Neural cell (in vitro differentiated cells): ENCODE measurements around the gene GP5. TPM values are rescaled to one million over a fixed set of nuclear protein-coding genes. Genes with fewer than 3 reads are reported as not detected.

ENCODE experiments used
- H2AFZ ChIP-seq: fragments of 200-600, 300-800 bp; sonication (generic), shearing (Covaris generic); 2 replicates; pipeline ENCODE4 v1.6.0; 2014; ENCODE audit warnings: low read depth, mild to moderate bottlenecking, antibody characterized with exemption, low read length, moderate library complexity
- H3F3A ChIP-seq: fragments of 200-600 bp; shearing (Covaris generic); 2 replicates; pipeline ENCODE4 v1.6.1; 2016; ENCODE audit warnings: mild to moderate bottlenecking, moderate library complexity, mixed read lengths, antibody characterized with exemption, low read length; ENCODE audit not compliant: insufficient read depth, poor library complexity, severe bottlenecking
- H3K27ac ChIP-seq: fragments of 200-600, 300-800 bp; sonication (generic), shearing (Covaris generic); 2 replicates; pipeline ENCODE4 v1.5.1; 2014; ENCODE audit warnings: mild to moderate bottlenecking, low read length, moderate library complexity
- H3K27me3 ChIP-seq: fragments of 300-800, 200-600 bp; sonication (generic), shearing (Covaris generic); 2 replicates; pipeline ENCODE4 v1.6.0; 2014; ENCODE audit warnings: mild to moderate bottlenecking, low read depth, low read length, moderate library complexity; ENCODE audit not compliant: insufficient read depth
- H3K36me3 ChIP-seq: fragments of 300-800, 200-600 bp; sonication (generic), shearing (Covaris generic); 2 replicates; pipeline ENCODE4 v1.5.1; 2014; ENCODE audit warnings: mild to moderate bottlenecking, antibody characterized with exemption, low read length, moderate library complexity; ENCODE audit not compliant: insufficient read depth
- H3K4me2 ChIP-seq: fragments of 300-800, 200-600 bp; sonication (generic), shearing (Covaris generic); 2 replicates; pipeline ENCODE4 v1.6.0; 2014; ENCODE audit warnings: mild to moderate bottlenecking, low read length
- H3K4me3 ChIP-seq: fragments of 300-800, 200-600 bp; sonication (generic), shearing (Covaris generic); 2 replicates; pipeline ENCODE4 v1.5.1; 2014; ENCODE audit warnings: mild to moderate bottlenecking, low read length, moderate library complexity
- H3K79me2 ChIP-seq: fragments of 200-600 bp; shearing (Covaris generic); replicated peaks from 2 replicates; pipeline ENCODE4 v1.6.0; 2014; ENCODE audit warnings: mild to moderate bottlenecking, low read length, moderate library complexity; ENCODE audit not compliant: insufficient read depth
- H3K9ac ChIP-seq: fragments of 300-800, 200-600 bp; sonication (generic), shearing (Covaris generic); 2 replicates; pipeline ENCODE4 v1.6.1; 2016; ENCODE audit warnings: mild to moderate bottlenecking, low read length, mixed read lengths
- H3K9me2 ChIP-seq: fragments of 200-600 bp; shearing (Covaris generic); 2 replicates; pipeline ENCODE4 v1.6.1; 2016; ENCODE audit warnings: mild to moderate bottlenecking, low read length, mixed read lengths; ENCODE audit not compliant: insufficient read depth
- H3K9me3 ChIP-seq: fragments of 200-600, 300-800 bp; sonication (generic), shearing (Covaris generic); 2 replicates; pipeline ENCODE4 v1.6.1; 2016; ENCODE audit warnings: mild to moderate bottlenecking, mixed run types, low read length, moderate library complexity, mixed read lengths
- H4K20me1 ChIP-seq: fragments of 200-600 bp; shearing (Covaris generic); 2 replicates; pipeline ENCODE4 v1.6.1; 2016; ENCODE audit warnings: mild to moderate bottlenecking, mixed run types; ENCODE audit not compliant: insufficient read depth
- EP300 ChIP-seq: fragments of 450-650 bp; conservative IDR thresholded peaks from 2 replicates; pipeline ENCODE4 v1.6.1; 2014; ENCODE audit warnings: antibody characterized with exemption, mild to moderate bottlenecking, moderate library complexity; ENCODE audit not compliant: poor library complexity, severe bottlenecking
- EZH2 ChIP-seq: fragments of 200-600, 300-800 bp; shearing (Covaris generic), sonication (generic); IDR thresholded peaks from 2 replicates; pipeline ENCODE4 v1.6.1; 2014; ENCODE audit warnings: antibody characterized with exemption, low read length, borderline replicate concordance, mild to moderate bottlenecking; ENCODE audit not compliant: insufficient read depth, poor library complexity, severe bottlenecking
- MXI1 ChIP-seq: fragments of 450-650 bp; conservative IDR thresholded peaks from 2 replicates; pipeline ENCODE4 v1.6.1; 2014; ENCODE audit warnings: antibody characterized with exemption, mild to moderate bottlenecking; ENCODE audit not compliant: poor library complexity, severe bottlenecking
- POLR2AphosphoS5 ChIP-seq: IDR thresholded peaks from 2 replicates; pipeline ENCODE4 v1.6.1; 2012
- RAD21 ChIP-seq: fragments of 450-650 bp; conservative IDR thresholded peaks from 2 replicates; pipeline ENCODE4 v1.6.1; 2014; ENCODE audit warnings: antibody characterized with exemption, mild to moderate bottlenecking, moderate library complexity
- SMC3 ChIP-seq: fragments of 450-650 bp; conservative IDR thresholded peaks from 2 replicates; pipeline ENCODE4 v1.6.1; 2014; ENCODE audit warnings: antibody characterized with exemption, mild to moderate bottlenecking, moderate library complexity; ENCODE audit not compliant: poor library complexity
- TAF1 ChIP-seq: IDR thresholded peaks from 2 replicates; pipeline ENCODE4 v1.6.1; 2012; ENCODE audit warnings: low read depth
- polyA plus RNA-seq: library from polyadenylated mRNA; depleted of rRNA; stranded (reverse); fragments of >200 nt; gene quantifications from 2 replicates; pipeline ENCODE4 v1.2.3, GENCODE V29; 2014
- TF ChIP-seq, protein P1 (sequence below): IDR thresholded peaks from 2 replicates; pipeline ENCODE4 v1.6.1; 2012; ENCODE audit warnings: borderline replicate concordance
- TF ChIP-seq, protein P2 (sequence below): fragments of 450-650 bp; IDR thresholded peaks from 2 replicates; pipeline ENCODE4 v1.5.1; 2014; ENCODE audit warnings: antibody characterized with exemption, mild to moderate bottlenecking, moderate library complexity; ENCODE audit not compliant: poor library complexity, severe bottlenecking

Gene GP5
- polyA plus RNA-seq, 1 donor from 2014 or later, result 0.14 TPM

DNA sequence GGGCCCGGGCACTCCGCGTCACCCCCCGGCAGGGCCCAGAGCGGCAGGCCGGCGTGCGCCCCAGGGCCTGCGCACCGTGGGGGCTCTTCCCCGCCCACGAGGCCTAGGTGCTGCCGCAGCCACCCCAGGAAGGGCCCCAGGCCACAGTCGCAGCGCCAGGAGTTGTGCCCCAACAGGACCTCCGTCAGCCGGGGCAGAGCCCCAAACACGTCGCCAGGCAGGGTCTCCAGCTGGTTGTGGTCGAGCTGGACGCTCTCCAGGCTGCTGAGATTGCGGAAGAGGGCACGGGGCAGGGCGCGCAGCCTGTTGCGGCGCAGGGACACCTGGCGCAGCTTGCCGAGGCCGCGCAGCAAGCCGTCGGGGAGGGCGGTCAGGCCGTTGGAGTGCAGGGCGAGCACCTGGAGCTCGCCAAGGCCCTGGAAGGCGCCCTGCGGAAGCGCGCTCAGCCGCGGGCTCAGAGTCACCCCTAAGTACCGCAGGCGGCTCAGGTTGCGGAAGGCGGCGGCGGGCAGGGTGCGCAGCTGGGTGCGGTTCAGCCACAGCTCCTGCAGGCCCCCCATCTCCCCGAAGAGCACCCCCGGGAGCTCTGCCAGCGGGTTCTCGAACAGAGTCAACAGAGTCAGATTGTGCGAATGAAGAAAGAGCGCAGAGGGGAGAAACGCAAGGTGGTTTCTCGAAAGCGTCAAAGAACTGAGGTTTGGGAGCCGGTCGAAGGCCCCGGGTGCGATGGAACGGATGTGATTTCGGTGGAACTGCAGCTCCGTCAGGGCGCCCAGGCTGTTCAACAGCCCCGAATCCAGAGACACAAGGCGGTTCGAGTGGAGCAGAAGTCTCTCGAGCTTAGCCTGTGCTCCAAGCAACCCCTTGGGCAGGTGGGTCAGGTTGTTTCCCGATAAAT is 2.0 kb downstream of the GP5 start:
- no peaks in the 10 kb centered on the region for H3K36me3 ChIP-seq
- no peaks in the 10 kb centered on the region for H3K9me2 ChIP-seq
- no peak overlapping the region for H3K27ac ChIP-seq
- H3K4me3 ChIP-seq, result peak overlapping the region; percentile 51
- H3K4me2 ChIP-seq, result no peak overlapping the region
- no peaks in the 10 kb centered on the region for H3F3A ChIP-seq
- peaks cover 36% of the 10 kb centered on the region for H3K27me3 ChIP-seq
- no peaks in the 10 kb centered on the region for H3K79me2 ChIP-seq
- no peaks in the 10 kb centered on the region for H3K9me3 ChIP-seq
- TF ChIP-seq EP300 (no peak), TAF1 (no peak), MXI1 (no peak), EZH2 (no peak), RAD21 (no peak), POLR2AphosphoS5 (no peak), SMC3 (no peak)
- TF ChIP-seq, protein P1, sequence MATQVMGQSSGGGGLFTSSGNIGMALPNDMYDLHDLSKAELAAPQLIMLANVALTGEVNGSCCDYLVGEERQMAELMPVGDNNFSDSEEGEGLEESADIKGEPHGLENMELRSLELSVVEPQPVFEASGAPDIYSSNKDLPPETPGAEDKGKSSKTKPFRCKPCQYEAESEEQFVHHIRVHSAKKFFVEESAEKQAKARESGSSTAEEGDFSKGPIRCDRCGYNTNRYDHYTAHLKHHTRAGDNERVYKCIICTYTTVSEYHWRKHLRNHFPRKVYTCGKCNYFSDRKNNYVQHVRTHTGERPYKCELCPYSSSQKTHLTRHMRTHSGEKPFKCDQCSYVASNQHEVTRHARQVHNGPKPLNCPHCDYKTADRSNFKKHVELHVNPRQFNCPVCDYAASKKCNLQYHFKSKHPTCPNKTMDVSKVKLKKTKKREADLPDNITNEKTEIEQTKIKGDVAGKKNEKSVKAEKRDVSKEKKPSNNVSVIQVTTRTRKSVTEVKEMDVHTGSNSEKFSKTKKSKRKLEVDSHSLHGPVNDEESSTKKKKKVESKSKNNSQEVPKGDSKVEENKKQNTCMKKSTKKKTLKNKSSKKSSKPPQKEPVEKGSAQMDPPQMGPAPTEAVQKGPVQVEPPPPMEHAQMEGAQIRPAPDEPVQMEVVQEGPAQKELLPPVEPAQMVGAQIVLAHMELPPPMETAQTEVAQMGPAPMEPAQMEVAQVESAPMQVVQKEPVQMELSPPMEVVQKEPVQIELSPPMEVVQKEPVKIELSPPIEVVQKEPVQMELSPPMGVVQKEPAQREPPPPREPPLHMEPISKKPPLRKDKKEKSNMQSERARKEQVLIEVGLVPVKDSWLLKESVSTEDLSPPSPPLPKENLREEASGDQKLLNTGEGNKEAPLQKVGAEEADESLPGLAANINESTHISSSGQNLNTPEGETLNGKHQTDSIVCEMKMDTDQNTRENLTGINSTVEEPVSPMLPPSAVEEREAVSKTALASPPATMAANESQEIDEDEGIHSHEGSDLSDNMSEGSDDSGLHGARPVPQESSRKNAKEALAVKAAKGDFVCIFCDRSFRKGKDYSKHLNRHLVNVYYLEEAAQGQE, result no peak
- TF ChIP-seq, protein P2, sequence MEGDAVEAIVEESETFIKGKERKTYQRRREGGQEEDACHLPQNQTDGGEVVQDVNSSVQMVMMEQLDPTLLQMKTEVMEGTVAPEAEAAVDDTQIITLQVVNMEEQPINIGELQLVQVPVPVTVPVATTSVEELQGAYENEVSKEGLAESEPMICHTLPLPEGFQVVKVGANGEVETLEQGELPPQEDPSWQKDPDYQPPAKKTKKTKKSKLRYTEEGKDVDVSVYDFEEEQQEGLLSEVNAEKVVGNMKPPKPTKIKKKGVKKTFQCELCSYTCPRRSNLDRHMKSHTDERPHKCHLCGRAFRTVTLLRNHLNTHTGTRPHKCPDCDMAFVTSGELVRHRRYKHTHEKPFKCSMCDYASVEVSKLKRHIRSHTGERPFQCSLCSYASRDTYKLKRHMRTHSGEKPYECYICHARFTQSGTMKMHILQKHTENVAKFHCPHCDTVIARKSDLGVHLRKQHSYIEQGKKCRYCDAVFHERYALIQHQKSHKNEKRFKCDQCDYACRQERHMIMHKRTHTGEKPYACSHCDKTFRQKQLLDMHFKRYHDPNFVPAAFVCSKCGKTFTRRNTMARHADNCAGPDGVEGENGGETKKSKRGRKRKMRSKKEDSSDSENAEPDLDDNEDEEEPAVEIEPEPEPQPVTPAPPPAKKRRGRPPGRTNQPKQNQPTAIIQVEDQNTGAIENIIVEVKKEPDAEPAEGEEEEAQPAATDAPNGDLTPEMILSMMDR, result no peak
- H3K9ac ChIP-seq, result no peak overlapping the region
- H2AFZ ChIP-seq, result no peak overlapping the region
- H4K20me1 ChIP-seq, result no peaks in the 10 kb centered on the region

DNA sequence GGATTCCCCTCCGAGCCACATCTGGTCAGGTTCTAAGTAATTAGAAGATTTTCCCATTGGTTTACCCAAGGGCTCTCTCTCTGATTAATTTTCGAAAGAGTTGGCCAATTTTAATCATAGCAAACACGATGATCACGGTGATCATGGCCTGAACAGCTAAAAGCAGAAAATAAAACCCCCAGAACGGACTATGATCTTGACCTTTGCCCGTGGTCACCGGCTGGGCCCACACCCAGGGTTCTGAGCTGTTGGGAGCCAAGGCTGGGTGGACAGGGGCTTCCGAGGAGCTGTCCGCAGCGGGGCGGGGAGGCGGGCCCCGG is 2.6 kb downstream of the GP5 start:
- H3K79me2 ChIP-seq, result no peaks in the 10 kb centered on the region
- no peaks in the 10 kb centered on the region for H3K9me2 ChIP-seq
- TF ChIP-seq MXI1 (no peak), SMC3 (no peak), EP300 (no peak), EZH2 (no peak), POLR2AphosphoS5 (no peak), TAF1 (no peak)
- TF ChIP-seq, protein P2, result no peak
- TF ChIP-seq, protein P1, result no peak
- no peaks in the 10 kb centered on the region for H3K9me3 ChIP-seq
- peak overlapping the region; percentile 26 for H3K9ac ChIP-seq
- H3K27me3 ChIP-seq, result peaks cover 36% of the 10 kb centered on the region
- H2AFZ ChIP-seq, result no peak overlapping the region
- H3K4me3 ChIP-seq, result no peak overlapping the region
- H3K36me3 ChIP-seq, result no peaks in the 10 kb centered on the region
- H4K20me1 ChIP-seq, result no peaks in the 10 kb centered on the region
- H3K4me2 ChIP-seq, result no peak overlapping the region
- no peaks in the 10 kb centered on the region for H3F3A ChIP-seq
- no peak overlapping the region for H3K27ac ChIP-seq
